Activated T-cell treated with anti-CD3 and anti-CD28 coated beads for 24 hours (primary cell): Measurements from ENCODE around the gene CD247.

Experiments used
- DNase-seq: peaks from one replicate; pipeline ENCODE4 v3.0.0-alpha.2; 2020; ENCODE audit warnings: low read depth

Gene CD247

GRCh38 chr1:167542109-167543032, 24.0 kb upstream of the CD247 start:
- DNase-seq = no peak

GRCh38 chr1:167541610-167542009, 23.3 kb upstream of the CD247 start:
- DNase-seq = no peak

GRCh38 chr1:167541003-167541402, 22.7 kb upstream of the CD247 start:
- DNase-seq = no peak

- no peak for DNase-seq
Observed at GRCh38 chr1:167538657-167539056, 20.3 kb upstream of the CD247 start.

DNA sequence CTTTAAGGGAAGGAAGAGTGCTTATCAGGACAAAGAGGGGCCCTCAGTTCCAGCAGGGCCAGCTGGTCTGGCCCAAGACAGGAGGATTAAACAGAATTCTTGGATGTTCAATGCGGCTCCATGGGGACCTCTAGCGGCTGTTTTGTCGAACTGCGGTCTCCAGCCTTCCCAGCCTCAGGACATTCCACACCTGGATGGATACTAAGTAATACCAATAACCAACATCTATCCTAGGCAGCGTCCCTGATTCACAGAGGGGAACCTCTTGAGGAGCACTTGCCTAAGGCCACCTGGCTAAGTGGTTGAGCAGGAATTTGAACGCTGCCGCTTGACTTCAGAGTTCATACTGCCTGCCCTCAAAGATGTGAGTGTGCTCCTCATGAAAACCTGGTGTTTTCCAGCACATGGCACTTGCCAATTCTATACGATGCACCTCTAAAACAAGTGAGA, 15.5 kb upstream of the CD247 start:
- DNase-seq = peak; percentile 53

DNA sequence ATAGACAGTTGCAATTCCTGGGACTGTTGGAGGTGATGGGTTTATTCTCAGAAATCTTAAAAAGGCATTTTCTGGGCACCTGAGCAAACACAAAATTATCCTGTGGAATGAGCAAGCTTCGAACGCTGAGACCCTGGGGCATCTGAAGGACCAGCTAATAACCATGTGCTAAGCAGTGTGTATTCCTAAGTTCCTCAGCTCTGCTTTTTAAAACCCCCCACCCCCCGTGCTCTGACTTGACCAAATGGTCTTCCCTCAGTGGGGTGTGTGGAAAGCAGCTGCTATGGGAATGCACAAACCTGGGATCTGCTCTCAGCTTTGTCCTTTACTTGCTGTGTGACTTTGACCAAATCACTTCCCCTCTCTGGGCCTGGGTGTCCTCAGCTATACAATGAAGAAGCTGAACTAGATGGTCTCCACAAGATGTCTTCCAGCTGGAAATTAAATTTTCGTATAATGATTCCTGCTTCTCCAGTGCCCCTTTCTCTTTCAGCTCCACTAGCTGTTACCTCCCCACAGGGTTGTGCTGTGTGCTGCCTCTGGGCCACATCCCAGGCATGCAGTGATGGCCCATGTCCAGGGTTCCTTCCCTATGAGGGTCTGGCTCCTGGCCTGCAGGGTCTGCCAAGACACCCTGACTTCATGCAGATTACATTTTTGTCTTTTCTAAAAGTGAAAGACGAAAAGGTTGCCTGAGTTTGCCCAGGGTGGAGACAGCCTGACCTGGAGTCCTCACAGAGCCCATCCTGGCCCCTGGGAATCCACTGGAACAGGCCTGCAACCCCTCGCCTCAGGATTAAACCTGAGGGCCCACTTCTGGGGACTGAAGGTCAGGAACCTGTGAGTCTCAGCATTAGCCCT, 14.9 kb upstream of the CD247 start:
- DNase-seq = no peak

DNA sequence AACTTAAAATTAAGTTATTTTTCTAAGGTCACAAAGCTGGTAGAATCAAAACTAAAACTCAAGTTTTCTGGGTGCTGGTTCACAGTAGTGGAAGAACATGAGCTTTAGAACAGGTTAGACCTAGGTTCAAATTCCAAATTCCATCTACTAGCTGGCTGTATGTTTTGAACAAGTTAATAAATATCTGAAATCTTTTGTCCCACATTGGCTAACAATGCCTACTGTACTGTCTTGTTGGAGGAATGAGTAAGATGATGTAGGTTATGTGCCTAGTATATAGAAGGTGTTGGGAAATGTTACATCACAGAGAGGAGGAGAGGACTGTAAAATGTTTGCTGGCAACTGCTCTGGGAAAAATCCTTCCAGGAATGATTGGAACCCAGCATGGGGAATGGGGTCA, 14.0 kb upstream of the CD247 start:
- DNase-seq = no peak

GRCh38 chr1:167529829-167530474, 11.6 kb upstream of the CD247 start:
- DNase-seq = no peak

DNA sequence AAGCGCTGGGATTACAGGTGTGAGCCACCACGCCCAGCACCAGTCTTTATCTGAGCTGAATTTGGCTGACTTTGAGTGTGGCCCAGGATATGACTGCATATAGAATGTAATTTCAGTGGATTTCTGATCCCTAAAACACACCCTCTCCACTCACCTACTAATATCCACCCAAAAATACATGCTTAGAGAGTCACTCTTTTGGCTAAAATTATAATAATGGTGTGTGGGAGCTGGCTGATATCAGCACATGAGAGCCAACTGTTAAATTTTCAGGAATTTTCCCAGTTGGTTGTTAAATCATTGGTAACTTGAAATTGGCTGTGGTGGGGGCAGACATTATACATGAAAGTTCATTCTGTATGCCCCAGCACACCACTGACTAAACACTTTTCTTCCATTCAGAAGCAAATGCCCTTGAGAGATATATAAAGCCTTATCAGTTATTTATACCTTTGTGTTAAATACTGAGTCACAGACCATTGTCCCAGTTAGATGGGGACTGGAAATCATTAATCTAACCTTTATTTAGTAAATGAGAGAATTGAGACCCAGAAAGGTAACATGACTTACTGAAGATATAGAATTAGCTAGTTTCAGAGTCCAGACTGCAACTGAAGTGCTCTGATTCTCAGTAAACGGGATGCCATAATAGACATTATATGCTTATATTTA, 9.9 kb upstream of the CD247 start:
- no peak for DNase-seq

GRCh38 chr1:167526667-167527383, 8.5 kb upstream of the CD247 start:
- no peak for DNase-seq

- no peak for DNase-seq
Observed at GRCh38 chr1:167524651-167525050, 6.3 kb upstream of the CD247 start.

GRCh38 chr1:167522246-167522645, 3.9 kb upstream of the CD247 start:
- DNase-seq = no peak

DNA sequence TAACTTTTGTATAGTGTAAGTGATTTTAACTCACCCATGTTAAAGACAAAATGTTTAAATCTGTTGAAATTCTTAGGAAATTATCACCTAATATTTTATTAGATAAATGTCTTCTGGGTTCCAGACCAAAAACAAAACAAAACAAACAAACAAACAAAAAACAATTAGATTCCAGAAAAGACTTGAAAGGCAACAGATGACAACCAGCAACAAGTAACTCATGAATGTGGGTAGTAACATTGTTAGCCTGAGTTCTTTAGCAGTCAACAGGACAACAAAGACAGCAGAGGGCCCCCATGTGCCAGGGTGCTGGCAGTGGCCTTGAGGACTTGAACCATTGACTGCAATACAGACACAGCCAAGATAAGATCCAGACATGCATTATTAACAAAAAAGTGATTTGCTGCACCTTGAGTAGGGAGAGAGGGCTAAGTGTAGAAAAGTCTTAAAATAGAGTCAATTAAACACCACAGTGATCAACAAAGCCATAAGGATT, 2.4 kb upstream of the CD247 start:
- DNase-seq = no peak

DNA sequence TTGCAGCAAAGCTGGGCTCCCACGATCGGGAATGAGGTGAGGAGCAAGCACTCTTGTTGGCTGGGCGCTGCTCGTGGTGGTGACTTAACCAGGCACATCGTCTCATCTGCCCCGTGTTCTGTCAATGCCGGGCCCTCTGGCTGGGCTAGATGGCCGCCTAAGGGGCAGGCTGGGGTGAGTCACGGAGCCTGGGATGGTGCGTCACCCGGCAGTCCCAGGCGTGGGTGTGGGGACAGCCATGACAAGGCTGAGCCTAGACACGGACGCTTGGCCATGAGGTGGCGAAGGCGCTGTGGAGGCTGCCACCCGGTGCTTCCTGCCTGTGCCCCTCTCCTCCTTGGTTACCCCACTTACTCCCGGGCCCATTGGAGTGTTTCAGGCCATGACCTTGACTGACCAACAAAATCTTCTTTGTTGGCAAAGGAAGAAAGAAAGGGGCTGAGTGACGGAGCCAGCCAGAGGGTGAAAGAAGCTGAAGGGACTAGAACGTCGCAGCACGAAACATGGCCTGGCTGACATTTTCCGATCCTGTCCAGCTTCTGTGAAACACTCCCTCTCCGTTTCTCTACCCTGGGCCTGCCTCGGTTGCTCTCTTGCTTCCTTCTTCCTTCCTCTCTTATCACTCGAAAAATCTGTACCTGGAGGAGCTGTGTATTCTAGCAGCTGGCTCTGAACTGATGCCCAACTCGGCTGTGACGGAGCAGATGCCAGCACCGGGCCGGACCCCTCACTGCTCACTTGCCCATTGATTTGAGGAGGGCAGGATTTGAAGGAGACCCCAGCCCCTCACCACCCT, 596 bp downstream of the CD247 start:
- peak; percentile 86 for DNase-seq

DNA sequence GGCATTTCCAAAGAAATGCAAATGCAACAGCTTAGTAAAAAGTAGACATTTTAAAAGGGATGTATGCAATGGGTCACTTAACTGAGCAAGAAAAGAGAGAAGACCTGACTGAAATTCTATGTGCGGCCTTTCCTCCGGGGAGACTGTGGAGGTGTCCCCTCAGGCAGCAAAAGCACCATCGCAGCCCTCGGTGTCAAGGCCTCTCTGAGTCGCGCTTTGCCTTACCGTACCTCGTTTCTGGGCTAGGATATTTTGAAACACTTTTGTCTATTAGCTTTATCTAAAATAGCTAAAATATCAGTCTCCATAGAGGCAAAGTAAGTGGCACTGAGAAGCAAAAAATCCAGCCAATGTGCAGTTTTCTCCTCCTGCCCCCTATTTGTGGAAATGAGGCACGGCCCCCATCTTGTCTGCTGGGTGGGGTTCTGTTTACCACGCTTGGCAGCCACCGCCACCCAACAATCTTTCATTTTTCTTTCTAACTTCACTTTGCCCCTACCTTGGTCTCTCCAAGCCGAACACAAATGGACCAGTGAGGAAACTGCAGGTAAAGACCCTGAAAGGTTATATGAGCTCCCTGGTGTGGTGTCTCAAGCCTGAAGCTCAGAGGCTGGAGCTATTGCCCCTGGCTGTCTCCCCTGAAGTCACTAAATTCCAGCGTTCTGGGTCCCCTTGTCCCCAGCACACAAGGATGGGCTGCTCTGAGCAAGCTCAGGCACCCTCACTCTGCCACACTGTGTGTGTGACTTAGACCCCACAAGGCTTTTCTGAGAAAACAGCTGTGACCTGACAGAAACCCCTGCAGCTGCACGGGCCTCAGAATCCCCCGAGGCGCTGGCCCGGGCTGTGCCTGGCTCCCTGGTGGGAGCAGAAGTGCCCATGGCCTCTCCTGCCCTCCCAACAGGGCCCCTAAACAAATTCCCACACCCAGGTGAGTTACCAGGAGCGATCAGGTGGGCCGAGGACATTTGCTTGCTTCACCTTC, 1.6 kb downstream of the CD247 start:
- no peak for DNase-seq

DNA sequence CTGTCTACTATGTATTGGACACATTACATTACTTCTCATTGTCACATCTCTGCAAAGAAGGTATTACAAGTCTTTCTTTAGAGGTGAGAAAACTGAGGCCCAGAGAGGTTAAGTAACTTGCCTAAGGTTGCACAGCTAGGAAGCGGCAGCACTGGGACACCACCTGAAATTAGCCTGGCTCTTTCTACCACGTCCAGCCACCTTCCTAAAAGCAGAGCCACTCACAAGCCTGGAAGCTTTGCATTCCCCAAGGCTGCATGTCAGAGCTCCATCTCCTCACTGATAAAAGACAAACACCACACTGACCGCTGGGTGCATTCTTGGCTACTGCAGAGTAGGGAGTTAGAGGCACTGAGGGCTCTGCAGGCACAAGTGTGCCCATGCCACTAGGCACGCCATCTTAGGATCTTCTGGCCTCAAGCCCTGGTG, 2.4 kb downstream of the CD247 start:
- no peak for DNase-seq

DNA sequence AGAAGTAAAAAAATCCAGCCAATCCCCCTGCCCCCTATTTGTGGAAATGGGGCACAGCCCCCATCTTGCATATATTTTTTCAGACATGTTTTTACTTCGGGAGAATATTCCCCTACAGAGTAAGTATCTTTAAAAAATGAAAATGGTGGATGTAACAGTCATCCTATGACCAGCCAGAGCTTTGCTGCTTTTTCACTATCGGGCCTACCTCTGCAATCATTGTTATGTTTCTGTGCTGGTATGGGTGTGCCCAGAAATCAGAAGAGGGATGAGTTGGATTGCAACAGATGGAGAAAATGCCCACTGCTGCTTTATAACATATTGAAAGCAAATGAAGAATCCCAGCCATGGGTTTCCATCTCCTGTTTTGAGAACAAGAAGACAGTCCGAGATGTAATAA, 2.9 kb downstream of the CD247 start:
- DNase-seq = no peak

GRCh38 chr1:167514288-167514687, 4.0 kb downstream of the CD247 start:
- DNase-seq = no peak
